ENCODE results near the gene DBF4B.
A peak's percentile ranks its signal among the peaks of the same experiment; 100 is the strongest.

DBF4B gene

DNA sequence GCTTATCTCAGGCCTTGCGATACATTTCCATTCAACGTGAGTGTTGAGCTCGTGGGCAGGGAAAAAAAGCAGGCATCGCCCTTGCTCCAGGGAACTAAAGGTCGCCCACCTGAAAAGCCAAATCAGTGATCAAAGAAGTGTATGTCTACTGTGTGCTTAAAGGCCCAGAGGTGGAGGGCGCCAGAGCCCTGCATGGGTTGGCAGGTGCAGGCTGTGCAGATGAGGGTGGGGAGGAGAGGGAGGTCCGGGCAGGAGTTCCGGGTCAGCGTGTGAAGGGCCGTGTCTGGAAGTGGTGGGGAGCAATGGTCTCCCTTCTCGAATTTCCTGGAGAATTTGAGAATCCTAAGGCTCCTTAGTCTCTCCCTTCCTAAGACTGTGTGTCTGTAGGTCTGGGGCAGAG lies 57.5 kb downstream of the DBF4B start:
- no peak for DNase-seq (ENCODE audit: low spot score)

DNA sequence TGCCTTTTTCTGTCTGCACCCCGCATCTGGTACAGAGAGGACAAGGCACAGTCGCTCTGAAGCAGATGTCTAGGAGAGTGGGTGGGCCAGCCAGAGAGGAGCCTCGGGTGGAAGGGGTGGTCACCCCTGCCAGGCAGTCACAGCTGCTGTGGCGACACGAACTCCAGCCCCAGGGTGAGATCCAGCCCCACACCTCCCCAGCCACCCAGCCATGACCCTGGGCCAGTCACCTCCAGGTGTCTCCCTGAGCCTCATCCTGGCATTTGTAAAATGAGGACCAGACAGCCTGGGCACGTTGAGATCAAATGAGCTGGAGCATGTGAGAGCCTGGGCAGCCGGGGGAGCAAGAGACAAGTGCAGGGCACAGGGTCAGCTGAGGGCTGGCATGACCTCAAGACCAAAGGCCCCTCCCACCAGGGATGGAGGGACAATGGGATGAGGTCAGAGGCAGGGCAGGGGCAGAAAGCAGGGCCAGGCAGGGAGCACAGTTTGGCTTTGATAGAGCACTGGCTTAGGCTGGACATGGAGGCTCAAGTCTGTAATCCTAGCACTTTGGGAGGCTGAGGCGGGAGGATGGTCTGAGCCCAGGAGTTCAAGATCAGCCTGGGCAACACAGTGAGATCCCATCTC lies 58.1 kb downstream of the DBF4B start:
- no peak for DNase-seq (ENCODE audit: low spot score)

More for the DNA sequence above, 57.5 kb downstream of the DBF4B start:
- TF ChIP-seq, protein P1, sequence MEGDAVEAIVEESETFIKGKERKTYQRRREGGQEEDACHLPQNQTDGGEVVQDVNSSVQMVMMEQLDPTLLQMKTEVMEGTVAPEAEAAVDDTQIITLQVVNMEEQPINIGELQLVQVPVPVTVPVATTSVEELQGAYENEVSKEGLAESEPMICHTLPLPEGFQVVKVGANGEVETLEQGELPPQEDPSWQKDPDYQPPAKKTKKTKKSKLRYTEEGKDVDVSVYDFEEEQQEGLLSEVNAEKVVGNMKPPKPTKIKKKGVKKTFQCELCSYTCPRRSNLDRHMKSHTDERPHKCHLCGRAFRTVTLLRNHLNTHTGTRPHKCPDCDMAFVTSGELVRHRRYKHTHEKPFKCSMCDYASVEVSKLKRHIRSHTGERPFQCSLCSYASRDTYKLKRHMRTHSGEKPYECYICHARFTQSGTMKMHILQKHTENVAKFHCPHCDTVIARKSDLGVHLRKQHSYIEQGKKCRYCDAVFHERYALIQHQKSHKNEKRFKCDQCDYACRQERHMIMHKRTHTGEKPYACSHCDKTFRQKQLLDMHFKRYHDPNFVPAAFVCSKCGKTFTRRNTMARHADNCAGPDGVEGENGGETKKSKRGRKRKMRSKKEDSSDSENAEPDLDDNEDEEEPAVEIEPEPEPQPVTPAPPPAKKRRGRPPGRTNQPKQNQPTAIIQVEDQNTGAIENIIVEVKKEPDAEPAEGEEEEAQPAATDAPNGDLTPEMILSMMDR (IDR thresholded peaks at IDR 0.05; ENCODE audit: extremely low read depth, missing control alignments), result no peak

DNA sequence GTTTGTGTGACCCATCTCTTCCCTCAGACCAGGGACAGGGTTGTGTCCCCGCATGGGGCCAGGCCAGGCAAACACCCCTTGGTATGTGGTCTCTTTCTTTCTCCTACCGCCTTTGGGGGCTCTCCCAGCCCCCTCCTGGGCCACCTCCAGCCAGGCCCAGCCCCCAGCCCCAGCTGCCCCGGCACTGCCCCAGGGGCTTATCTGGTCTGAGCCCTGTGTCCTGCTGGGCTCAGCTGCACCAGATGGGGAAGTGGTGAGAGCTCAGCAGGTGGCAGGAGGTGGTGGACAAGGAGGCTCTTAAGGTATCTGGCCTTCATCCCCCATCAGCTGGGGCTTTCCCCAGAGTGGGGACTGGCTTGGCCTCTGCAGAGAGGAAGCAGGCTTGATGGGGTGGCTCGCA lies 59.0 kb downstream of the DBF4B start:
- TF ChIP-seq, protein P1 (IDR thresholded peaks at IDR 0.05; ENCODE audit: extremely low read depth, missing control alignments), result no peak
- DNase-seq (ENCODE audit: low spot score), result peak; percentile 58

More for the DNA sequence above, 58.1 kb downstream of the DBF4B start:
- TF ChIP-seq, protein P1 (IDR thresholded peaks at IDR 0.05; ENCODE audit: extremely low read depth, missing control alignments), result no peak

DNA sequence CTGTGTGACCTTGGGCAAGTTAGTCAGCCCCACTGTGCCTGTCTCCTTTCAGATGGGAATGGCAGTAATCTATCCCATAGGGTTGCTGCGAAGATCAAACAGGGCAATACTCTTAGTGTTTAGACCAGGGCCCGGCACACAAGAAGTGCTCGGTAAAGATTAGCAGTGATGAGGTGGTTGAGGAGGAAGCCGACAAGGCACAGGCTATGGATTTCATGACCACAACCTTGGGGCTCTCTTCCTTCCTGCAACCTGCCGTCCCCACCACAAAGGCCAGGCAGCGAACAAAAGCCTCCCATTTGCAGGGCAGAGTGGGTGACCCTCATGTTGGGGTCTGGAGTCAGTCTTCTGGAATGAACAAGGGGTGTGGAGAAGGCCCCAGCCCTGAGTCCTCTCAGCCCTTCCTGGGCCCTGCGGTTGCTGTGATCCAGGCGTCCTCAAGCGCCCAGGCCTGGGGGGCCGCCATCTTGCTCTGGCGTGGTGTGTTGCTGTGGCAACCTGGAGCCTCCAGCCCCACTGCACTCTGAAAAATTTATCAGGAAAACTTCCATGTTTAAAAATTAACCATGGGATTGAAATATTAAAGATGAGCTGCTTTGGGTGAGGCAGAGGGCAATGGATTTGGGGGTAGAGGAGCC lies 60.2 kb downstream of the DBF4B start:
- DNase-seq (ENCODE audit: low spot score), result no peak
- TF ChIP-seq, protein P1 (IDR thresholded peaks at IDR 0.05; ENCODE audit: extremely low read depth, missing control alignments), result no peak

DNA sequence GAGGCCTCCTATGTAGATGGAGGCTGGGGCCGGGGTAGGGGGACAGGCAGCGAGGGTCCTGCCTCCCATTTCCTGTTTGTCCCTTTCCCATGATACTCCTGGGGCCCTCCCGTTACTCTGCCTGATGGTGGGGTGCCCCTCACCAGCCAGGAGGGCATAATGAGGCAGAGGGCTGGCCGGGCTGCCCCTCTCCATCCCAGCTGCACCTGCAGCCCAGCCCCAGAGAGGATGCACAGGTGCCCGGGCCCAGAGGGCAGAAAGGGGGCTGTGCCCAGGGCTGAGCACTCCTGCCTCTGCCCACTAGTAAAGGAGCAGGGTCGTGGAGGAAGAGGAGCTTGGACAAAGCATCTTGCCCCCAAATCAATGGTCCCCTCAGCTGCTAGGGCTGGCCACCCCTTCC lies 60.8 kb downstream of the DBF4B start:
- no peak for DNase-seq (ENCODE audit: low spot score)
- TF ChIP-seq, protein P1 (IDR thresholded peaks at IDR 0.05; ENCODE audit: extremely low read depth, missing control alignments), result no peak

DNA sequence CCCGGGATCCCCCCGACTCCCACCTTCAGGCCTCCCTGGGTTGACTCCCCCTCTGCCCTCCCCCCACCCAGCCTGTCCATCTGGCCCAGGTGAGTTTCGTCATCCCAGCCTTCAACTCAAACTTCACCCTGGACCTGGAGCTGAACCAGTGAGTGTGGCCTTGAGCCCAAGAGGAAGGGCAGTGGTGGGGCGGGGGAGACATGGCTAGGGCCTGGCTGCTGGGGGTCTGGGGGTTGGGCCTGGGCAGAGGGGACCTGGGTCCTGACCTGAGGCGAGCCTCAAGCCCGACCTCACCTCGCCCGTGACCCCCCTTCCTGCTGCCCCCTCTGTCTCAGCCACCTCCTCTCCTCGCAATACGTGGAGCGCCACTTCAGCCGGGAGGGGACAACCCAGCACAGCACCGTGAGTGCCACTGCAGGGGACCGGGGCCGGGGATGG lies 61.2 kb downstream of the DBF4B start:
- no peak for DNase-seq (ENCODE audit: low spot score)
- TF ChIP-seq, protein P1 (IDR thresholded peaks at IDR 0.05; ENCODE audit: extremely low read depth, missing control alignments), result no peak

DNA sequence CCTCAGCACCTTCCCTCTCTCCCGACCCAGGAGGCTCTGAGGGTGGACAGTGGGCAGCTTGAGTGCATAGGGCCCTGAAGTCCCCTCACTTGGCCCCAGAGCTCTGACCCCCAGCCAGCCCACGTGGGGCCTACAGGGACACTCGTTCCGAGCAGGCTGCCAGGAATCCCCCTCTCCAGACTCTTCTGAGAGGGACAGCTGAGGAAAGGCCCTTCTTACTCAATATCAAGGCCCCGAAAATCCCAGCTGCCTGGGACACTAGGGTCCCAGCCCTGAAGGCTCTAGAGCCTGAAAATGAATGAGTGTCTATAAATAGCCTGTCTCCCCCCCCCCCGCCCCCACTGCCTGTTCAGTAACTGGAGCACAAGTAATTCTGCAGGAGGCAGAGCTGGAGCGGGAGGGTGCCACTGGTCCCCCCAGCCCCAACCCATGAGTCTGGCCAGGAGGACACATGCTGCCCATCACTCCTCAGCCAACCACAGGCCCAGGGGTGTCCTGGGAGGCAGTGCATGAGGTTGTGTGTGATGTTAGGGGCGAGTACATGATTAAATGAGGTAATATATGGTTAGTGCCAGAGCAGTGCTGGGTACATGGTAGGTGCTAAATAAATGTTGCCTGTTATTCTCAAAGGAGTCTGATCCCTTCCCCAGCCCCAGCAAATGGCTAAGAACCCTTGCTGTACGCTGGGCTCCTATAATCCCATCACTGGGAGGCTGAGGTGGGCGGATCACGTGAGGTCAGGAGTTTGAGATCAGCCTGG lies 61.9 kb downstream of the DBF4B start:
- TF ChIP-seq, protein P1 (IDR thresholded peaks at IDR 0.05; ENCODE audit: extremely low read depth, missing control alignments), result no peak
- DNase-seq (ENCODE audit: low spot score), result no peak

All from GM20000 (cell line).